HL-60 (cell line): ENCODE data around the gene WBP2.
A peak's percentile ranks its signal among the peaks of the same experiment; 100 is the strongest.

Experiments
- CTCF ChIP-seq: IDR thresholded peaks from one replicate; pipeline ENCODE4 v1.5.1; 2011; ENCODE audit warnings: low read length, control low read depth, inconsistent platforms; ENCODE audit not compliant: insufficient read depth
- GABPA ChIP-seq: IDR thresholded peaks from 2 replicates; pipeline ENCODE4 v1.6.1; 2012; ENCODE audit warnings: low read depth
- POLR2AphosphoS5 ChIP-seq: IDR thresholded peaks from 2 replicates; pipeline ENCODE4 v1.6.1; 2012; ENCODE audit warnings: low read depth
- REST ChIP-seq: IDR thresholded peaks from 2 replicates; pipeline ENCODE4 v1.6.1; 2012; ENCODE audit warnings: low read depth; ENCODE audit not compliant: insufficient replicate concordance

GRCh38 chr17:75830164-75831031, 24.7 kb downstream of the WBP2 start:
- TF ChIP-seq CTCF, result peak; percentile 8
- TF ChIP-seq GABPA, result no peak
- TF ChIP-seq REST, result no peak
- no peak for TF ChIP-seq POLR2AphosphoS5
